ENCODE data around the gene ALK. TPM values are rescaled to one million over a fixed set of nuclear protein-coding genes. Genes with fewer than 3 reads are reported as not detected.

Gene ALK
- polyA plus RNA-seq, 1 of the 3 experiments (the other 2 are of a cell fraction): 0.30 TPM

- Histone ChIP-seq H2AFZ (ENCODE audit: low read depth) (no peak overlapping the region), H3K27me3 (ENCODE audit: insufficient read depth) (peaks cover 5% of the 10 kb centered on the region; the same call in 1 of the 2 replicates), H3K9me2 (no peaks in the 10 kb centered on the region), H3K9me3 (no peaks in the 10 kb centered on the region), H4K20me1 (ENCODE audit: insufficient read depth) (no peaks in the 10 kb centered on the region), H3K4me1 (ENCODE audit: control insufficient read depth in 1 of 2, insufficient read depth in 2 of 2, low read depth in 1 of 2, low read length in 1 of 2) (peaks cover 0 to 24% of the 10 kb centered on the region in 2 experiments; a peak in 2 of 4 replicates), H3K4me3 (ENCODE audit: low read depth in 2 of 2, low read length in 1 of 2) (no peak overlapping the region), H3K4me2 (no peak overlapping the region), H3K9ac (no peak overlapping the region), H3K36me3 (replicated peaks in 1 of 2; ENCODE audit: control insufficient read depth in 1 of 2, insufficient read depth in 2 of 2, low read length in 1 of 2) (no peaks in the 10 kb centered on the region), H3F3A (replicated peaks; ENCODE audit: insufficient read depth) (no peaks in the 10 kb centered on the region), H3K27ac (ENCODE audit: low read depth in 2 of 2, low read length in 1 of 2) (no peak overlapping the region), H3K79me2 (ENCODE audit: insufficient read depth) (no peaks in the 10 kb centered on the region)
- ChIA-PET CTCF (interaction anchor here (0.9 to 2.0 kb wide), 3 partner anchors 8 to 206 kb away, joined by 3 to 10 read pairs (median 4); no protein-coding TSS in a partner anchor), POLR2A (no interaction called here)
- WGBS (ENCODE audit: low lambda C conversion rate): 60% methylated on average over 4 of the region's 4 CpGs
- DNase-seq: no peak
- TF ChIP-seq GABPA (IDR thresholded peaks at IDR 0.05; ENCODE audit: low read depth) (no peak), SIN3A (IDR thresholded peaks at IDR 0.05; ENCODE audit: borderline replicate concordance, low read depth, low read length) (no peak), NRF1 (IDR thresholded peaks at IDR 0.05; ENCODE audit: low read depth, low read length) (no peak), FOSL2 (IDR thresholded peaks at IDR 0.05; ENCODE audit: borderline replicate concordance, low read depth) (no peak), TAF1 (IDR thresholded peaks at IDR 0.05; ENCODE audit: borderline replicate concordance, low read depth, low read length) (no peak)
- TF ChIP-seq, protein P1, sequence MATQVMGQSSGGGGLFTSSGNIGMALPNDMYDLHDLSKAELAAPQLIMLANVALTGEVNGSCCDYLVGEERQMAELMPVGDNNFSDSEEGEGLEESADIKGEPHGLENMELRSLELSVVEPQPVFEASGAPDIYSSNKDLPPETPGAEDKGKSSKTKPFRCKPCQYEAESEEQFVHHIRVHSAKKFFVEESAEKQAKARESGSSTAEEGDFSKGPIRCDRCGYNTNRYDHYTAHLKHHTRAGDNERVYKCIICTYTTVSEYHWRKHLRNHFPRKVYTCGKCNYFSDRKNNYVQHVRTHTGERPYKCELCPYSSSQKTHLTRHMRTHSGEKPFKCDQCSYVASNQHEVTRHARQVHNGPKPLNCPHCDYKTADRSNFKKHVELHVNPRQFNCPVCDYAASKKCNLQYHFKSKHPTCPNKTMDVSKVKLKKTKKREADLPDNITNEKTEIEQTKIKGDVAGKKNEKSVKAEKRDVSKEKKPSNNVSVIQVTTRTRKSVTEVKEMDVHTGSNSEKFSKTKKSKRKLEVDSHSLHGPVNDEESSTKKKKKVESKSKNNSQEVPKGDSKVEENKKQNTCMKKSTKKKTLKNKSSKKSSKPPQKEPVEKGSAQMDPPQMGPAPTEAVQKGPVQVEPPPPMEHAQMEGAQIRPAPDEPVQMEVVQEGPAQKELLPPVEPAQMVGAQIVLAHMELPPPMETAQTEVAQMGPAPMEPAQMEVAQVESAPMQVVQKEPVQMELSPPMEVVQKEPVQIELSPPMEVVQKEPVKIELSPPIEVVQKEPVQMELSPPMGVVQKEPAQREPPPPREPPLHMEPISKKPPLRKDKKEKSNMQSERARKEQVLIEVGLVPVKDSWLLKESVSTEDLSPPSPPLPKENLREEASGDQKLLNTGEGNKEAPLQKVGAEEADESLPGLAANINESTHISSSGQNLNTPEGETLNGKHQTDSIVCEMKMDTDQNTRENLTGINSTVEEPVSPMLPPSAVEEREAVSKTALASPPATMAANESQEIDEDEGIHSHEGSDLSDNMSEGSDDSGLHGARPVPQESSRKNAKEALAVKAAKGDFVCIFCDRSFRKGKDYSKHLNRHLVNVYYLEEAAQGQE (IDR thresholded peaks at IDR 0.05; ENCODE audit: low read depth, low read length): peak; percentile 68
Measured at GRCh38 chr2:29714333-29714732, 207.1 kb downstream of the ALK start.

- Histone ChIP-seq H3F3A (replicated peaks; ENCODE audit: insufficient read depth) (no peaks in the 10 kb centered on the region), H3K9me2 (no peaks in the 10 kb centered on the region), H3K4me2 (no peak overlapping the region), H3K36me3 (replicated peaks in 1 of 2; ENCODE audit: control insufficient read depth in 1 of 2, insufficient read depth in 2 of 2, low read length in 1 of 2) (no peaks in the 10 kb centered on the region), H3K9ac (no peak overlapping the region), H2AFZ (ENCODE audit: low read depth) (no peak overlapping the region), H3K79me2 (ENCODE audit: insufficient read depth) (no peaks in the 10 kb centered on the region), H3K4me1 (ENCODE audit: control insufficient read depth in 1 of 2, insufficient read depth in 2 of 2, low read depth in 1 of 2, low read length in 1 of 2) (peaks cover 0 to 36% of the 10 kb centered on the region in 2 experiments; a peak in 1 of 4 replicates), H3K9me3 (no peaks in the 10 kb centered on the region), H3K27ac (ENCODE audit: low read depth in 2 of 2, low read length in 1 of 2) (peak overlapping the region in 1 of 2 experiments; percentile 8; a peak in 1 of 4 replicates), H3K4me3 (ENCODE audit: low read depth in 2 of 2, low read length in 1 of 2) (no peak overlapping the region), H4K20me1 (ENCODE audit: insufficient read depth) (no peaks in the 10 kb centered on the region), H3K27me3 (ENCODE audit: insufficient read depth) (peaks cover 5% of the 10 kb centered on the region; the same call in 1 of the 2 replicates)
- TF ChIP-seq MAX (IDR thresholded peaks at IDR 0.05; ENCODE audit: low read depth): no peak
- TF ChIP-seq, protein P2, sequence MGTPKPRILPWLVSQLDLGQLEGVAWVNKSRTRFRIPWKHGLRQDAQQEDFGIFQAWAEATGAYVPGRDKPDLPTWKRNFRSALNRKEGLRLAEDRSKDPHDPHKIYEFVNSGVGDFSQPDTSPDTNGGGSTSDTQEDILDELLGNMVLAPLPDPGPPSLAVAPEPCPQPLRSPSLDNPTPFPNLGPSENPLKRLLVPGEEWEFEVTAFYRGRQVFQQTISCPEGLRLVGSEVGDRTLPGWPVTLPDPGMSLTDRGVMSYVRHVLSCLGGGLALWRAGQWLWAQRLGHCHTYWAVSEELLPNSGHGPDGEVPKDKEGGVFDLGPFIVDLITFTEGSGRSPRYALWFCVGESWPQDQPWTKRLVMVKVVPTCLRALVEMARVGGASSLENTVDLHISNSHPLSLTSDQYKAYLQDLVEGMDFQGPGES (IDR thresholded peaks at IDR 0.05; ENCODE audit: low read depth, low read length): no peak
- POLR2A ChIA-PET: no interaction called here
- no peak for DNase-seq
- CTCF ChIA-PET: interaction anchor here (0.8 to 1.3 kb wide), 2 partner anchors 8 to 19 kb away, joined by 3 to 4 read pairs; no protein-coding TSS in a partner anchor
- WGBS (ENCODE audit: low lambda C conversion rate): 62% methylated on average over 4 of the region's 4 CpGs
Measured at GRCh38 chr2:29706171-29706720, 215.1 kb downstream of the ALK start.
